ENCODE results near the gene CIDEB.

Gene CIDEB

DNA sequence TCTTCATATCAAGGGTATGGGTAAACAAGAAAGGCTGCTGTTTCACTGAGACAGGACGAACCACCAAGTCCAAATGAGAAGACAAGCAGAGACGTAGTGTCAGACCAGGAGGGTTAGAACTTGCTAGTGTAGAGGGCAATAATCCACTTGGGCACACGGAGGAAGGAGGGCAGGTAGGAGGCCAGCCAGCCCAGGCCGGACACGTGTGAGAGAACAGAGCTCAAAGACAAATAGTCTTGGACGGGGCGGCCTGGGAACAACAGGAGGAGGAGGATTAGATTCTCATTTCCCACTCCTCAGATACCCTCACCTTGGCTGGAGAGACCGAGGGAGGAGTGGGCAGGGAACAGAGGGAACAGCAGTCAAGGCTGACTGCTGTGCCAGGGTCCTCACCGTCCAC, 17.0 kb downstream of the CIDEB start:
- DNase-seq, result no peak

DNA sequence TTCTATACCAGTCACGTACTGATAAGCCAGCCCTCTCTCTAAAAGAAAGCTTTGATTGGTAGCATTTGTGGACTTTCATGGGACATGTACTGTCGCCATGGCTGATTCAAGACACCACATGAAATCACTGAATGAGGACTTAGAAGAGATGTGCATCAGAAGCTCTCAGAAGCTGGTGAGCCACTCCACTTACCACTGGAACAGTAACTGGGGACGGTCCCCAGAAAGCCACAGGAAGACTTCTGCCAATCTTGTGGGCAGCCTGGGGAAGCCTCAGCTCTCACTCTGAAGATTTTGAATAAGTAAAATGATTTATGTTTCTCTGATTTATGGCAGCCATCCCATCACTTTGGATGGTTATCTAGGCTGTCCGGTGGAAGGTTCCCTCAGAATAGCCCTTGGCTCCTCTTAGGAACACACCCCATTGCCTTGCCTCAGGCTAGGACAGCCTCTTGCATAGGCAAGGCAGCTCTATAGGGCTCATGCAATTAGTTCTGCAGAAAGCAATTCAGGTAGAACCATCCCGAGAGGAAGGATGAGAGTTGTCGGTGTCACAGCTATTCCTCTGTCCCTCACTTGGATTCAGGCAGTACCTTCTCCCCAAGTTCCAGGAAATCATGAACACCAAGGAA, 18.0 kb downstream of the CIDEB start:
- DNase-seq, result no peak

DNA sequence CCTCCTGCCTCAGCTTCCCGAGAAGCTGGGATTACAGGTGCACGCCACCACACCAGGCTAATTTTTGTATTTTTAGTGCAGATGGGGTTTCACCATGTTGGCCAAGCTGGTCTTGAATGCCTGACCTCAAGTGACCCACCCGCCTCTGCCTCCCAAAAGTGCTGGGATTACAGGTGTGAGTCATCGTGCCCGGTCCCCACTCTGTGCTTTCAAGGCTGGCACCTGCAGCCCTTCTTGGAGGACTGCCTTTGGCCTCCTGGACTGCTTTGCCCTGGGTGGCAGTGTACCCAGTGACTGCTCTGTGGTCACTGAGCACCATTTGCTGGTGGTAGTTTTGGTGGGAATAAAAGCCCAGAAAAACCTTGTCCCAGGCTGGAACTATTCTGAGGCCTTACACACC, 20.8 kb downstream of the CIDEB start:
- no peak for DNase-seq

DNA sequence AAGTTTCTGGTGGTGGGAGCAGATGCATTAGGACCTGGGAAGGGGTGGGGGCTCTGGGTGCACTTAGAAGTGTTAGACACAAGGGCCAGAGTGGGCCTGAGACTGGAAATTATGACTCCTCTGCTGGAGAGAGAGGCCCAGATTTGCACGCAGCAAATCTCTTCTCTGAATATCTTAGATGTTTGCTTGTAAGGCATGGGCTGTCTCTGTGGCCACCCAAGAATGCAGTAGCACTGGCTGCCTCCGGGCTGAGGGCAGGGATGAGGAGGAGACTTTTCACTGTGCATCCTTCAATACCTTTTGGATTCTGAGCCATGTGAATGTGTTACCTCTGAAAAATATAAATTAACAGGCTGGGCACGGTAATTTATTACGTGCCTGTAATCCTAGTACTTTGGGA, 22.4 kb downstream of the CIDEB start:
- no peak for DNase-seq

DNA sequence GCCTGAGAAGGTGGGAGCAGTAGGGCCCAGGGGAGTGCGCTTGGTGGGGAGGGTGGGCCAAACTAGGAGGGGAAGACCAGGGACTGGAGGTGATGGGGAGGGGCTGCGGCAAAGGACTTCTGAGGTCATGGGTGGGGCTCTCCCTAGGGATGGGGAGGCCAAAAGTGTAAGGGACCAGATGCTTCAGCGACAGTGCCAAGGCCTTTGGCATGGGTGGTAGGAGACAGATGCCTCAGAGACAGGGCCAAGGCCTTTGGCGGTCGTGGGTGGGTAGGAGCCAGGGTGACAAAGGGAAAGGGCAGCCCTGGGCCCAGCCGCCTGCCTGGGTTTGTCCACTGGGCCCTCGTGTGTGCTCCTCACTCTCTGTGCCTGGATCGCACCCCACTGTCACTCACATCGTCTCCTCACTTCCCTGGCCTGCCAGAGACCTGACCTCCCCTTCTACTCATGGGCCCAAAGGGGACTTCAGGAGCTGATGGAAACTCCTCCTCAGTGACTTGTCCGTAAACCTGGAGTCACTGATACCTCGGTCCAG, 23.2 kb downstream of the CIDEB start:
- no peak for DNase-seq

DNA sequence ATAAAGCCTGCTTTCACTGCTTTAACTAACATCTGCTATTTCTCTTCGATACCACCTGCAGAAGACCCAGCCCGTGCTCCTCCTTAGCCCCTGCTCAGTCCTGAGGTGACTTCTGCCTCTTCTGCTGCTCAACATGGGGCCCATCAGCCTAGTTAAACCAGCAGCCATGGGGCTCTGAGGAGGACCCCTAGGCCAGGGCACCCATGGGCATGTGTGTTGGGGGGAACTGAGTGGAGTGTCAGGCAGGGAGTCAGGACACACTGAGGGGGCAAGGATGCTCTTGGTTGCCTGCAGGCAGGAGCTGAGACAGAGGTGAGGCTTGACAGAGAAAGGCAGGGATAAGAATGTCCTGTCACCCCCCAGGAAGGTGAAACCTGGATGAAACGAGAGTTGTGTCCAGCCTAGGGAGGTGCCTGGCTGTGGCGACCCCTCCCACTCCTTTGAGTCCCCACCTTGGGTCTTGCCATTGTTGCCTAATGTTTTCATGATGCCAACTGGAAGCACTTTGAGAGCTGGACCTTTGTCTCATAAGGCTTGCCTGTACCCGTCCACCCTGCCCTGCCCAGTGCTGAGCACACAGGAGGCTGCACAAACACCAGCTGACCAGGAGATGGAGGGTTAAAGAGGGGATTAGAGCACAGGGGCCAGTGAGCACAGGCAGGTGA, 23.8 kb downstream of the CIDEB start:
- no peak for DNase-seq

DNA sequence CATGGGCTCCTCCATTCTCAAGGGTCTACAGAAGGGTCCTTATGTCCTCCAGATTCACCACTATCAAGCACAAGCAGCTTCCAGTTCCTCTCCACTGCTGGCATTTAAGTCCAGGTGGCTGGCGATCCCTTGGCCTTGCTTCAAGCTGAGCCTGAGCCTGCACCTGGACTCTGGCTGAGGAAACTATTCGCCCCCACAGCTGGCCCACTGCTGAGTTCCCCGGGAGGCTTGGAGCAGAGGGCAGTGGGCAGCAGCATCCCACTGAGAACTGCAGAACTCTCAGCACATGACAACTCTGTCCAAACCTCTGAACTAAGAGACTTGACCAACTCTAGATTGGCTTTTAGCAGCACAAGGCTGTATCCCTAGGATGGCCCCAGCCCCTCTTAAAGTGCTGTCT, 25.0 kb downstream of the CIDEB start:
- no peak for DNase-seq

DNA sequence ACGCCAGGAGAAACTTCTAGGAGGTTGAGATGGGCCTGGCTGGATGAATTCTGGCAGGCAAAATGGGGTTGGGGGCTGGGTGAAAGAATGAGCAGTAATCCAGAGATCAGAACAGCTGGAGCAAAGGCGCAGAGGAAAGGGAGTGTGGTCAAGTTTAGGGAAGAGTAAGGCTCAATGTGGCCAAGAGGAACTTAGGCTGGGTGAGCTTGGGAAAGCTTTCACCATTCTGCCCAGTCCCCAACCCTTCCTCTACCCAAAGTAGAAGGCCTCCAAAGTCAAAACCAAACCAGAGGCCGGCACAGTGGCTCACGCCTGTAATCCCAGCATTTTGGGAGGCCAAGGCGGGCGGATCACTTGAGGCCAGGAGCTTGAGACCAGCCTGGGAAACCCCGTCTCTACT, 26.1 kb downstream of the CIDEB start:
- DNase-seq, result no peak

DNA sequence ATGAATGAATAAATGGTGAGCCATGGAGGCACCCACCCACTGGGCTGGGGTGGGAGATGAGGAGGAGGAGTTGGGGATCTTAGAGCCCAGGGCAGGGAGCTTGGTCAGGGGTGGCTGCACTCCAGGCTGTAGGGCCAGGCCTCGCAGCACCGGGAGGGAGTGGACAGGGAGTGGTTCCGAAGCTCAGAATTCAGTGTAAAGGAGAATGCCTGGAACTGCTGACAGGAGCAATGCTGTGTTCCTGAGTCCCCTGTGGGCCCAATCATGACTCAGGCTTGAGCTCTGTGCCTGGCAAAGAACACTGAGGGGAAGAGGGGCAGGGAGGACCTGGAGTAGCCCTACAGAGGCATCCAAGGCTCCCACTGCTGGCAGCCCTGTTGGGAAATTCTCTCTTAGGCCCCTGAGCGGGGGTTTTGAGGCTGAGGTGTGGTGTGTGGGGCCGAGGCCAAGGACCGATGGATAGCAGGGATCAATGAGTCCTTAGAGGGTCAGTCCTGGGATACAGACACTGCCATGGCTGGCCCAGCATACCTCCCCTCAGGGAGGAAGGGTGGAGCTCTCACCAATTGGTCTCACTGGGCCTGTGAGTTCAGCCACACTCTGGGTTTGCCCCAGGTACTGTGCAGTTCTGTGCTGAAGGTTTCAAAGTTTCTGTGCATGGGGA, 26.8 kb downstream of the CIDEB start:
- no peak for DNase-seq

DNA sequence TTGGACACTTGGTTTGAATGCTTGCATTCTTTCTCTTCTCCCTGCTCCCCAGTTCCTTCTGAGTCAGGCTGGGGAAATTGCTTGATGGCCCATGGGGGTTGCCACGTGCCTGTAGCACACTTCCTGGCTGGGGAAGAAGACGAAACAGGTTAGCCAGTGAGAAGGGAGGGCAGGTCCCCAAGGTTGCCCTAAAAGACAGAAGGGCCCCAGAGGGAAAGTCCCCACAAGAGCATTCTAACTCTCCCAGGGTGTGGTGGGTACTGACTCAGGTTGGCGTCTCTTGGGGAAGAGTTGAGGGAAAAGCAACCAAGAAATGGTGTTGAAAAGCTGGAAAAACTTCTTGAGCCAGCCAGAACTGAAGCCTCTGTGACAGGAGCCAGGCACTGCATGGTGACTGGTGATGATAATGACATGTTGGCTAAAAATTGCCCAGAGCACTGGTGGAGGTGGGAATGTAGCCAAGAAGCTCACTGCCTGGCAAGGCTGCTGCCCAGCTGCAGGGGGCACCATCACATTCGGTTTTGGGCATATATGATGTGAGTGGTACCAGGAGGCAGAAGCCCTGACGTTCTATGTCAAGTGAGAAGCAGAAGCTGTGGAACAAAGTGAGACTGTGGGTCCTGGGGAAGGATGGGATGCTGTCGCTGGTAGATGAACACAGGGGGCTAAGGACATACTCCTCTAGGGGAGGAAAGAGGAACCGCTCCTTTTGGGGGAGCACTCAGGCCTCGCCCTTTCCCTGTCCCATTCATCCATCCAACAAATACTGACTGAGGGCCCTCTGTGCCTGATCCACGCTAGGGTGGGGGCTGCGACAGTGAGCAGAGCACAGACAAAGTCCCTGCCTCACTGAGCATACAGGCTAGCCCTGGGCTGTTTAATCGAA, 28.2 kb downstream of the CIDEB start:
- no peak for DNase-seq

DNA sequence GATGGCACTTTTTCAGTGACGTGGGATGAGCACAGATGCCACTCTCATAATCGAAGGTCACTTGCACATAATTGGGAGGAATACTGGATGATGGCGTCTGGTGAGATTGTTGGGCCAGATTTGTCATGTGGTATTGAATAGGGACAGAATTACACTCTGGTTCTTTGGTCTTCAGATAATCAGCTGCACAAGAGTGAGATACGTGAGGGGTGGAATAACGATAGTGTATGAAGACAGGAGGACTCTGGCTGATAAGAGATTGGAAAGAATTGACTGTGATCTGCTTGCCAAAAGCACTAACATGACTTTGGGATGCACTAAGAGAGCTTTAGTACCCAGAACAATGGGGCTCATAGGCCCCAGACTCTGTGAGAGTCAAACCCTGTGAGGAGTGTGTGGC, 29.4 kb downstream of the CIDEB start:
- DNase-seq, result no peak

DNA sequence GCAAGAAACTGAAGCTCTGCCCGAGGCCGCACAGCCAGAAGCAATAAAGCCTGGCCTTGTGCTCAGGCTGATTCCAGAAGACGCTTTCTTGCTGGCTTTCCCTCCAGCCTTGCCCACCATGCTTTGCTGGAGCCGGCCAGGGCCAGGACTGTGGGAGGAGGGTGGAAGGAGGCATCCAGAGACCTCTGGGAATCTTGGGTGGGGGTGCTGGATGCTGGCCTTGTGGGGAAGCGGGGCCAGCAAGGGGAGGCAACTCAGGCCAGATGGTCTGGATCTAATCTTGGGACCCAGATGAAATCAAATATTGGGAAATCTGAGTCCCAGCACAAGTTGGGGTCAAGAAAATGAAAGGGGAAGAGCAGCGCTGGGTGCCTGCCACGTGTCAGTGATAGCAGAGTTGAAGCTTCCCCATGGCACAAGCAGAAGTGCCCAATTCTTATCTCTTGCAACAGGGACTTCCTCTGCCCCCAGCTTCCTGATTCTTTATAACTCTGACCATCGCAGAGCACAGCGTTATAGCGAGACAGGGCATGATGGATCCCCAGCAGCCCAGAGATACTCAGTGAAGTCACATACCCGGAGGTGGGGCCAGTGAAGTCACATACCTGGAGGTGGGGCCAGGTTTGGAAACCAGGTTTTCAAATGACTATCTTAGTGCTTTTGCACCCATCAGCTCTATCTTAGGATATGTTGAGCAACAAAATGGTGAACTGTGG, 30.0 kb downstream of the CIDEB start:
- DNase-seq, result no peak

DNA sequence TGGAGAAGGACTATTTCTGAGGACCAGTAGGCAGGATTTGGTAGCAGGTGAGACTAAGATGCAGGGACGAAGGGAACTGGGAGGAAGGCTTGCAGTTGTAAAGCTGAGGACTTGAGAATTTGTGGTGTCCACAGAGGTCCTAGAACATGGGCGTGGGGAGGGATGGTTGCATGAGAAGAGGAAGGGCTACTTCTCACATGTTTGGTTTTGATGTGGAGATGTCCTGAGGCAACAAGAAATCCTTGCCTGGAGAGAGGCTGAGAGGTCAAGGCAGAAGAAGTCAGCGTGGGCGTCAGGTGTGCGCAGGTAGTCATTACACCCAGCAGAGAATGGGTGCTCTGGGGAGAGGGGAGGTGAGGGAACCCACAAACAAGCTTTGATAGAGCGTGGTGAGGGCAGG, 30.7 kb downstream of the CIDEB start:
- no peak for DNase-seq

DNA sequence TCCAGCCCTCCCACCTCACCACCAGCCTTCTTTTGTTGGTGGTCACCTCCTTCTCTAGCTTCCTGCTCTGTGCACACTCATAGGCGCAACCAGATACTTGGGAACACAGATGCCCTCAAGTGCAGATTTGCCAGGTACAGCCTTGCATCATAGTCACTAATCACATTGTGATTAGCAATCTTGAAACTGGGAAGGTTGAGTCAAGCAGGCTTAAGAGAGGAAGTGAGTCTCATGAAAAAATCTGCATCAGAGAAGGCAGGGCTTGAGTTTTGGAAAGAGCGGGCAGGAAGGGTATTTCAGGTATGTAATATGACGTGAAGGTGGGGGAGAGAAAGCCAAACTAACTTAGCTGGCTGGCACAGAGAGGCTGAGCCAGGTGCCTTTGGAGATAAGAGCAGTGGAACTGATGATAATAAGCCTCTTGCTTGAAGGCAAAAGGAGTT, 33.7 kb downstream of the CIDEB start:
- no peak for DNase-seq

DNA sequence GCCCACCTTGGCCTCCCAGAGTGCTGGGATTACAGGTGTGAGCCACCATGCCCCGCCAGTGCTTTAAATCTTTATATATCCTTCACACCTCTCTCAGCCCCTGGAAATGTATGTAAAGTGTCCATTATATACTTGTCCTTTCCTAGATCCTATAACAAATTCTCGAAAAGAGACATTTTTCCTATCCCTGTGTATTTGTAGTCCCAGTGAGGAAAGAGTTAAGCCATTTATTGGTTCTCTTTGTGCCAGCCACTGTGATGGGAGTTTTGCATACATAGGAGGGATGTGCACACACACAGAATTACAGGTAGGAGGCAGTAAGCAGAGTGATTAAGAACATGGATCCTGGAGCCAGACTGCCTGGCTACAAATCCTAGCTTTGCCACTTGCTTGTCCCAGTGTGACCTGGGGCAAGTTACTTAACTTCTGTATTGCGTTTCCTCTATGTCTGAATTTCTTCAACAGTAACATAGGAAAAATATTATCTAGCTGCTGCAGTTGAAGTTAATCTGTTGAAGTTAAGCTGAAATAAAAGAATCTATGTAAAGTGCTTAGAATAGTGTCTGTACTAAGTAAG, 34.3 kb downstream of the CIDEB start:
- no peak for DNase-seq

DNA sequence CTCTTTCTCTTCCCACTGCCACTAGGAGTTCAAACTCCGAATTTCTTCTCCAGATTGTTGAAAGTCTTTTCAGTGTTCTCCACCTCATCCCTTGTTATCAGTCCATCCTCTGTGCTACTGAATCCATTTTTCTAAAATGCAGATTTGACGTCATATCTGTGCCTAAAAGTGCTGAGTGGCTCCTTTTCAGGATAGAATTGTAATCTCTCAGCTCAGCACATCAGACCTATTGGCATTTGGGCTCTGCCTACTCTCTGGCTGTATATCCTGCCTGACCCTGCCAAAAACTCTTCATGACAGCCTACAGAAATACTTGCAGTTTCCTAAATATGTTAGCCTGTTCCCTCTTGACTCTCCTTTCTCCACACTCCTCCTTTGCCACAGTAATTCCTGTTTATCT, 35.3 kb downstream of the CIDEB start:
- no peak for DNase-seq

DNA sequence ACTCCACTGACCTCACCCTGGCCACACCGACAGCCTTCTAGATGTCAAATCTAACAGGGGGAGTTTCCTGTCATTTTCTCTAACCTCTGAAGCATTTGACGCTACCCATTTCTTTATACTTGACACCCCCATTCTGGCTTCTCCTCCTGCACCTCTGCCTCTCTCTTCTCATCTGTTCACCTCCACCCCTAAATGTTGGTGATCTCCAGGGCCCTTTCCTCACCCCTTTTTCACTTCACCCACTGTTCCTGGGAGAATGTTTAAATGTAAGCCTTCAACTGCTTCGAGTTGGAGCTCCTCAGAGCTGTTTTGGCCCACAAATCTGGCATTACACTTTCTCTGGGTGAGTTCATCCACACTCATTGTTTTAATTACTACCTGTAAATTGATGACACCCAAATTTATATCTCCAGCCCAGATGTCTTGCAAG, 35.9 kb downstream of the CIDEB start:
- no peak for DNase-seq

DNA sequence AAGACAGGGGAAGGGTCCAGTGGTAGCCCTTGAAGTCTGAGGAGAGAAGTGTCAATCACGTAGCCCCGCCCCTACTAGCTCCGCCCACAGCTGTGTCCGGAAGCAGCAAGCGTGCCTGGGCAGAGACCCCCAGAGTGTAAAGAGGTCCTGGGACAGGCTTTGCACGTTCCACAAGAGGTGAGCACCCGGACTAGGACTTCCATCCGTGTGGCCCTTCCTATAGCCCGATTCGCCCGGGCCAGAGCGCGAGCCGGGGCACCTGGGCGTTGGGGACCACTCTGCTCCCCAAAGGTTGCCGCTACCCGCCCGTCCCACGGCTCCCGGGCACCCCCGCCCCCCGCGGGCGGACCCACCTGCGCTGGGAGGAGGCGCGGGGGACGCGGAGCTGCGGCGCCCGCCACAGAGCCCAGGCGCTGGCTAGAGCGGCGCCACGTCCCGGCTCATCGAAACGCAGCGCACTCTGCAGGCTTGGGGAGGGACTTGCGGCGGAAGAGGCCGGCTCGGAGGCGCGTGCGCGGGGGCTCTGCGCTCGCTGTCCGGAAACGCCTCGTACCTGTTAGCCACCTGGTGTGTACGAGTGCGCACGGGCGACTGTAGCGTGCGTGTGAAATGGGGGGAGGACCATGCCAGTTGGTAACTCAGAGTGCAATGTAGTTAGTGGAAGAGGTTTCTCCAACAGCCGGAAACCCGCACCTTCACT, 36.5 kb downstream of the CIDEB start, which contains the start of gene RABGGTA:
Gene RABGGTA, minus strand, starts transcription at position 464 of the 700 bp plus-strand sequence. CDS start 482 bp downstream, outside the sequence.
- DNase-seq, result peak; percentile 58

DNA sequence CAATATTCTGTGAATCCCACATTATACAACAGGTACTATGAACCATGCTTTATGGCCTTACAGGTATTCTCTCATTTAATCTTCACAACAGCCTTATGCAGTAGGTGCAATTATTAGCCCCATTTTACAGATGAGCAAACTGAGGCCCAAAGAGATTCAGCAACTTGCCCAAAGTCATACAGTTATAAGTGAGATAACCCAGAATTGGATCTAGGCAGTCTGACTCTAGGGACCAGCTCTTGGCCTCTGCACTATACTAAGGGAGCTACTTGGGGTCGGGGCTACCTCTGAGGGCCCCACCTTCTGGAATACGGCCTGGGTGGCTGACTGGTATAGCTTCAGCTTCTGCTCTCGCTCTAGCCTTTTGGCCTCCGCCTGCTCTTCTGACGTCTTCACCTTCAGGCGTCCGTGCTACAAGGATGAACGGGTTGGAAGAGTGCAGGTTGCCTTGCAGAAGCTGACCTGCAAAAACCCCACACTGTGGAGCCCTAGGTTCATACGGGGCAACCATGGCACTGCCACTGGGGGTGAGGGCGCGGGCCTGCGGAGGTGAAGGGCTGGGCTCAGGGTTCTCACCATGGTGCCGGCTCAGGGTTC, 37.1 kb downstream of the CIDEB start:
- no peak for DNase-seq

DNA sequence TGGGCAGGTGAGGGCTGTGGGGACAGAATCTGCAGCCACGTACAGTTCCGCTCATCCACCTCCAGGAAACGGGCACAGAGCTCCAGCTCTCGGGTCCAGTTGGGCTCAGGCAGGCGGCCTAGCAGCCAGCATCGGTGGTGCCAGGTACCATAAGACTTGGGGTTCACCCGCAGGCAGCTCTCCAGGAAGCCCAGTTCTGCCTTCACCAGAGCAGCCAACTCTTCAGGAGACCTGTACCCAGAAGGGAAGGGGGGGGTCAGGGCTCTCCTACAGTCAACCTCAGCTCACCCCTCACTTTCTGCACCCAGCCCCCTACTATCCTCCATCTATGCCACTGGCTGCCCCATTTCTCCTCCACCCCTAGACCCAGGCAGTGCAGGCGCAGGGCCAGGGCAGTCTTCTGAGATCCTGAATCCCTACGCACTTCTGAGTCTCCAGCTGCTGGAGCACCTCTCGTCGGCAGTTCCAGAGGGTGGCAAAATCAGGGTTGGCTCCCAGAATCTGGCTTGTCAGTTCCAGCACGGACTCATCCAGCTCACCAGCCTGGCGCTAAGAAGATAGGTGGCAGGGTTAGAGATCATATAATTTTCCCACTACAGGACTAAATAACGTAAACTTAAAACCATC, 37.8 kb downstream of the CIDEB start:
- no peak for DNase-seq
